DLD1 (cell line): ENCODE data around the gene DKC1.
"Not testable (repeated sequence)": the region's sequence is repeated elsewhere in the genome, so short reads cannot be mapped to it uniquely, and the experiment has no call there.

Source experiments
- in situ Hi-C: cut with HindIII; loops from 2 replicates; pipeline ENCODE4 v1.10.0; 2017; ENCODE audit warnings: low sequenced_read_pairs

The DKC1 gene

DNA sequence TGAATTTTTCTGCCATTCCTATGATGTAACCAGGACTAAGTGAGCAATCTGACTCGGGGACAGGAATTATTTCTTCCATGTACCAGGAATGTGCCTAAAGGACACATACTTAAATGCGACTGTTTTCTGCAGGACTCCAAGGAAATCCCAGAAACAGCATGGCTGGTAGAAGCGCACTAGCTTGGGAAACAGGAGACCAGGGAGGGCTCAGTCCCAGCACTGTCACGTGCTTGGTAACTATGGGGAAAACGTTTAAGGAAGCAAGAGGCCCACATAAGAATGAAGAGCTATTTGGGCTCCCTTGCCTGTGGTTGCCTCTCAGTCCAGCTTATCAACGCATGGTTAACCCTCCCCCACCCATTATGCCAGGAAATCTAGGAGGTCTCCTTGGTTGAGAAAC is 23.1 kb downstream of the DKC1 start:
- in situ Hi-C loops, result no loop called here

DNA sequence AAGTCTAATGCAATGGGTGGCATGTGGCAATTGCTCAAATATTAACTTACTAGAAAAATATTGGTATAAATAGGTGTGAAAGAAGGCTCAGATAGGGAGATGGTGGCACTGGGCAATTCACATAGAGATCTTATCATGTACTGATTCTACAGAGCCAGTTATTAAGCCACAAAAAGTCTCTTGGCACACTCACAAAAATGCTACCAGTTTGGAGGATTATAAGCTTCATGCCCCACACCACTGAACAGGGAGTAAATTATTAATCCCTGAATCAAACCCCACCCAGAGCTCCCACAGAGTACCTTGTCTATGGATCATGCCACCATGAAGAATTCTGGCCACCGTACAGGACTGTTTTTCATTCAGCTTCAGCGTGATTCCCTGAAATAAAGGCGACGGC is 28.8 kb downstream of the DKC1 start:
- in situ Hi-C loops, result no loop called here

DNA sequence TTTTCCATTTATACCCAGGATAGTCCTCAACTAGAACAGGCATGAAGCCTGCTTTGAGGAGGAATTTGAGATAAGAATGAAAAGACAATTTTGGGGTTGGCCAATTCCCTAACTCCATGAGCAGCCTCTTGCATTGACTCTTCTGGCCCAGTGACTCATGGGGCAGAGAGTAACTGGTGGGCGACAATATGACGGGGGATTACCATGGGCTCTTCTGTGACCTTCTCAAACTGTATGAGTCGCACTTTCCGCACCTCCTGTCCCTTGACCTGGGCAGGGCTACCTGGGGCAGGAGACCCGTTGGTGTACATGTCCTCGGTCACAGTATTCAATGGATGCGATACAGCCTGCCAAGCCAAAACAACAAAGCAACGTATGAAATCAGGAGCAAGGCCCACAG is 29.3 kb downstream of the DKC1 start:
- in situ Hi-C loops, result no loop called here

DNA sequence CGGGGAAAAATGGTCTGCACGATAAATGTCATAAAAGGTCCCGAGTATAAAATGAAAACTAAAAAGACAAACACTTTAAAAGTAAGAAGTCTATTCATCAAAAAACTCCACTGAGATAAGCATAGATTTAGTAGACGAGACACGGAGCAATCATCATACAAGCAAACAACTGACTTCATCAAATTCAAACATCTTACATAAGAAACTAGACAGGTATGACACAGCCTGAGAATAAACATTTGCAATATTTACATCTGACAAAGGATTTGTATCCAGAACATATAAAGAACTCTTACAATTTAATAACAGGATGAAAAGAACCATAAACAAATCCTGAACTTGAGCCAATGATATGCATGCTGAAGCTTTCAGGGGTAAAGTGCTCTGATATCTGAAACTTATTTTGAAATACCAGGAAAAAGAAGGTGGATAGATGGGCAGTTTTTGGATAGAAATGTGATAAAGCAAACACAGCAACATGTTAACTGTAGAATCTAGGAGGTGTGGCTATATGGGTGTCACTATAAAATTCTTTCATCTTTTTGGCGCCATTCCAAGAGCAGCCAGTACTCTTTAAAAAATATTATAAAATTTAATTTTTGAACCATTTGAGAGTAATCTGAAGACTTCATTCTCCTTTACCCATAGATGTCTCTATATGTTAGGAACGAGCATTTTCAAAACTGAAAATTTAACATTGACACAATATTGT is 30.6 kb downstream of the DKC1 start:
- in situ Hi-C loops, result no loop called here

DNA sequence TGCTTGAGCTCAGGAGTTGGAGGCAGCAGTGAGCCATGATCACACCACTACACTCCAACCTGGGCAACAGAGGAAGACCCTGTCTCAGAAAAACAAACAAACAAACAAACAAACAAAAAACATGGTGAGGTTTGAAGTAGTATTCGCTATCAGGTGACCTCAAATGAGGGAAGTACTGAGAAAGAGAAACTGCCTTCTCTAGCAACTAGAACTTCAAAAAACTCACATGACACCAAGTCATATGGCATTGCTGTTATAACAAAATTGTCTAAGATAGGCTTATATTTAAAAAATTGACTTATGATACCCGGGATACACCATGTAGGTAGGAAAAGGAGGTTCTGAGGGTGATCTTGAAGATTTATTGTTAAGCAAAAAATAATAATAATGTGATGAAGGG is 32.4 kb downstream of the DKC1 start:
- in situ Hi-C loops, result no loop called here

DNA sequence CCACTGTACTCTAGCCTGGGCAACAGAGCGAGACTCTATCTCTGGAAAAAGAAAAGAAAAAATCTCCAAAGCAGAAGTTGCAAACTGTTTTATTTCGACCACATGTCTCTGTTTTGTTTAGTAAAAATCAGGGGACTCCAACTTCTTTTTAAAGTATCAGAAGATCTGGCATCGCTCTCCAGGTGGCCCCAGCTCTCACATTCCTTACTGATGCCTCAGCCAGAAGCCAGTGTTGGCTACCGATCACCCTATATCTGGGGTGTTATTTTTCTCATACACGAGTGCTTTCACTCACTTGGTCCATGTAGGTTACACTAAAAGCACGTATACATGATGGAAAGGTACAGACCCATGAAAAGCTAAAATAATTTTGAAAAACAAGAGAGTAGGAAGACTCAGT is 34.3 kb downstream of the DKC1 start:
- in situ Hi-C loops, result no loop called here

DNA sequence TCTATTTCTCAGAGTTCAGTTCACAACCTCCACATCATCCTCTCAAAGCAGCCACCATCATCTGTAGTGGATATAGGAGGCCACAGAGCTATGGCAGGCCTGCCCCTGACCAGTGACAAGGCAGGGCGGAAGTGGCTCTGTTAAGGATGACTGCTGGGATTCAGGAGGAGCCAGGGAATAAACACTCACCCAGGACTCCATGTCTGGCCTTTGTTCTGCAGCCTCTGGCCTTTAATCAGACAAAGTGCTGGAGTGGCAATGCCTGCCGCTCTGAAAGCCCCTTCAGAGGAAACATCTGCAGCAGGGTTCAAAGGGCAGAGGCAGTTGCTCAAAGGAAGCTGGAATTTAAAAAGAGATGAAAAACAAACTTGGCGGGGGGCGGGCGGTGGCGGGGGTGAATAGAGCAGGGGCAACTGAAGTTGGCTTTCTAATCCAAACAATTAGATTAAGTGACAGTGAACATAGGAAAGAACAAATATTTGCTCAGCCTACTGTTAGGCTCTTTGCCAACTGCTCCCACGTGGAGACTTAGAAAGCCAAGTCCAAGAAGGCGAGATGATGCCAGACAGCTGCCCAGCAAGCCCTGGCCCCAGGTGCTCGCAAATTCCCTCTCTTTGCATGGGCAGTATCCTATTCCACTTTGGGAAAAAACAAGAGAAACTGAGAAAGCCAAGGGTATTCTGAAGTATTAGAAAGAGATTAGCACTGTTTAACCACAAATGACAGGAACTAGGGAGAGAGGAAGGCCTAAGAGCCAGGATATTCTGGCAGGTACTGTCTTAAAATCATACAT is 37.1 kb downstream of the DKC1 start:
- in situ Hi-C loops, result no loop called here

DNA sequence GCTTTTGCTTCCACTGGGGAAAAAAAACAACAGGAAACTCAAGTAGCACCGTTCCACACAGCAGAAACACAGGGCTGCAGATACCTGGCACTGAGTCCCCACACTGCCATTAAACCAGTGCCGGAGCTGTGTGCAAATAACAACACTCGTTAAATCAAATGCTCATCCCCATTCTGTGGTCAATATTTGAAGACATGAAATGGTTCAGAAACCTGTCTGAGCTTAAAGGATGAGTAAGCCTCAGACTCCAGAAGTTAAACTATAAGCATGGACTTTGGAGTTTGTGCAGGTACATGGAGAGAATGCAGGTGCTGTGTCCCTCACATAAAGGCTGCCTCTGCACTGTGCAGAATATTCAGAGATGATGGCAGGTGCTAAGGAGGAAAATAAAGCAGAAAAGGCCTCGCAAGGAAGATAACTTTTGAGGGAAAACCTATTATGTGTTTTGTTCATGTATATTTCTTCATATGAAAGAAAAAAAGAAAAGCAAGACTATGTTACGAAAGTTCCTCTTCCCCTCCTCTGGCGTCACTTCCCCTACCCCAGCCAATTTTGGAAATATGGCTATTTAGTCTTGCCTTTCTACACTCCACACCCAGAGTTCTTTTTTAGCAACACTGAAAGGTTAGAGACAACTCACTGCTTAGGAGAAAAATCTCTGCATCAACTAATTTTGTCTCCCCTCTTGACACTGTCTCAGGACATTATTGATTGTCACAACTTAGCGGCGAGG is 38.0 kb downstream of the DKC1 start:
- in situ Hi-C loops, result no loop called here

DNA sequence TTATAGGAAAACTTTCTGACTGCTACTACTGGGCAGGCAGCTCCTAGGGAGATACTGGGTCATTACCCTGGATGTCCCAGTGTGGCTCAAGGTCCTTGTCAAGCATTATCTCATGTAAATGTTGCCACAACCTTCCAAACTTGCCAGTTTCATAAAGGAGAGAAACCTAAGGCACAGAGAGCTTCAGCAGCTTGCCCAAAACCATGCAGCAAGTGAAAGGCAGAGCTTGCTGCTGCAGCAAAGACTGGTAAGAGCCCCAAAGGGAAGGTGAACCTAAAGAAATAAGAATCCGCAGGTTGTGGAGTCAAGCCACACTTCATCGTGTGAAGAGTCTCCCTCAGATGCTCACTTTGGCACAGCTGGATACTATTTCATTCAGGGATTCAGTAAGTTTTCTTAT is 40.3 kb downstream of the DKC1 start:
- in situ Hi-C loops, result no loop called here

DNA sequence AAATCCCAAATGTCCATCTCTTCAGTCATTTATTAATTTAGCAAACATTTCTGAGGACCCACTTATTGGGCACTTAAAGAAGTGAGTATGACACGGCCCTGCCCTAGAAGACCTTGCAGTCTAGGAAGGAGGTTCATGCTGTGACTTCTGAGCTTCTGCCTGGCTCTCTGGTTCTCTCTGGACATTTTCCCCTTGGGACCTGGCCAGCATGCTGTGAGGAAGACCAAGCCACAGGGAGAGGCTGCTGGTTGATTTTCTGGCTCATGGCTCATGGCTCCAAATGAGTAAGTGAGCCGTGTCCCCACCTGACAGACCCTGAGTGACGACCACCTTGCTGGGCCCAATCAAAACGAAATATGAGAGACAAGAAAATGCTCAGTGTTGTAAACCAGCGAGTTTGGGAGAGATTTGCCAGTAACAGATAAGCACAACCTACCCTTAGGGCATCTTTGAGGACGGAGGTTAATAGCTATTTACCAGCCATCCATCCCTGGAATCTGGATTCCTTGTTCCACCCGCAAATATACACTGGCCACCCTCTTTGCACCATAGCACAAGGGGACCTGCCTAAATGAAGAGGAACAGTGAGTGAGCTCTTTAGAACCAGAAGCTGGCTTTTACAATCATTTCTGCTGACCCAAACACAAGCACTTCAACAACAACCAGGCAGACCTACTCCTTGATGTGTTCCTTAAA is 41.7 kb downstream of the DKC1 start:
- in situ Hi-C loops, result no loop called here

DNA sequence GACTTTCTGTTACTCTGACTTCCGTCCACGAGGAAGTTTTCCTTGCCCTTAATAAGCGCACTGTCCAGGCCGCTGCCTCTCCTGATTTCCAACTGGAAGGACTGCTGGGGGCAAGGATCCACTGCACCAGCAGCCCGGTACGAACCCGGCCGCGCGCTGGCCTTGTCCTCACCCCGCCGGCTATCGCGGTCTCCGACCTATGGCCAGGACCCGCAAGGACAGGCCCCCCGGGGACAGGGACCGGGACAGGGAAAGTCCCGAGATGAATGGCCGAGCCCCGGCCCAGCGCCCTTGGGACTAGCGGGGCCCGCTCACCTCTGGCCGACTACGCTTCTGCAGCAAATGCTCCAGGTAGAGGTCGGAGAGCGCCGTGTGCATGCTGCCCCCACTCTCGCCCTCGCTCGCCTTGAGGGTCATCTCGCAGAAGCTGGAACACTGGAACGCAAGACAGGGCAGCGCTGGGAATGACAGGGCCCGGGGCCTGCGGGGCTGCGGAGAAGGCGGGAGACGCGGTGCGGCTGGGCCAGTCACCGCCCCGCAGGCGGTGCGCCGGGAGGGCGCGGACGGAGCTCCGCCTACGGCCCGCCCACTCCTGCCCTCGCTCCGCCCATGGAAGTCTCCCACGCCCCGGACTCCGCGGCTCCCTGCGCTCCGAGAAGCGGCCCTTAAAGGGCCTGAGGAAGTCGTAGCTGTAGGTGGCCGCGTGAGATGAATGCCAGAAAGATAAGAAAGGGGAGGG is 42.5 kb downstream of the DKC1 start, which contains the start of gene MPP1:
Gene MPP1, minus strand, starts transcription at position 529 of the 739 bp plus-strand sequence. Its CDS starts 112 bp downstream, at position 417.
- in situ Hi-C loops, result no loop called here

DNA sequence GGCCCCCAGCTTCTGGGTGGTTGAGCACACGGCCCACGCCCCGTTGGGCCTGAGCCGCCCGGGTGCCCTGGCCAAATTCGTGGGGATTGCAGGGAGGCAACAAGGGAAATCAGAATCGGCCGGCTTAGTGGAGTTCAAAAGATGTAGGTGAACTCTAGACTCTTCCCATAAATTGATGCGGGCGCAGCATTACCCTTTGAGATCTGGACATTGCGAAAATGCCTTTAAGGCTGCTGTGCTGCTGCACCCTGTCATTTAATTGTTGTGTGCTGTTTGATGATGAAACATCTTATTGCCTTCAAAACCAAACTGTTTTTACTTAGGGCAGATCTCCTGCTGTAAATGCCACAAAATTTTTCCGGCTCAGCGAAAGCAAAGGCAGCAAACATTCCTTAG is 43.0 kb downstream of the DKC1 start:
- in situ Hi-C loops, result no loop called here

DNA sequence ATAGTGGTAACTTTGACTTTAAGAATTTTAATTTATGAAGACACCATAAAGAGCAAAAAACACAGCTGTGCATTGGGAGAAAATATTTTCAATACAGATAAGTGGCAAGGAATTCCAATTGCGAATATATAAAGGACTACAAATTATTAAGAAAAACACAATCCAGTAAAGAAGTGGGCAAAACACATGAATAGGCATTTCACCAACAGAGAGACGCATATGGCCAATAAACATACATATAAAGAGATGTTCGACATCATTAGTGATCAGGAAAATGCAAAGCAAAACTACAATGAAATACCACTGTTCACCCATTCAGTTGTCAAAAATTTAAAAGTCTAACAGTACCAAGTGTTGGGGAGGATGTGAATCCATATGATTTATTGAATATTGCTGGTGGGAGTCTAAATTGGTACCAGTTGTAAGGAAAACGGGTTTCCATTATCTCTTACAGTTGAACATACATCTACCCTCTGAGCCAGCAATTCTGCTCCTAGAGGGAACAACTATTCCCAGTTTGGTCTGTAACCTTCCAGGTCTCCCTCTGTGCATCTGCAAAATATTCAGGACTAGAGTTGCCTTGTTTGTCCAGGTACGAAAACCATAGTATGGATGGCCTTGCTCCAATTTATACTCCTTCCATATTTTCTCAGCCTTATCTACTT is 44.3 kb downstream of the DKC1 start:
- in situ Hi-C loops, result no loop called here

DNA sequence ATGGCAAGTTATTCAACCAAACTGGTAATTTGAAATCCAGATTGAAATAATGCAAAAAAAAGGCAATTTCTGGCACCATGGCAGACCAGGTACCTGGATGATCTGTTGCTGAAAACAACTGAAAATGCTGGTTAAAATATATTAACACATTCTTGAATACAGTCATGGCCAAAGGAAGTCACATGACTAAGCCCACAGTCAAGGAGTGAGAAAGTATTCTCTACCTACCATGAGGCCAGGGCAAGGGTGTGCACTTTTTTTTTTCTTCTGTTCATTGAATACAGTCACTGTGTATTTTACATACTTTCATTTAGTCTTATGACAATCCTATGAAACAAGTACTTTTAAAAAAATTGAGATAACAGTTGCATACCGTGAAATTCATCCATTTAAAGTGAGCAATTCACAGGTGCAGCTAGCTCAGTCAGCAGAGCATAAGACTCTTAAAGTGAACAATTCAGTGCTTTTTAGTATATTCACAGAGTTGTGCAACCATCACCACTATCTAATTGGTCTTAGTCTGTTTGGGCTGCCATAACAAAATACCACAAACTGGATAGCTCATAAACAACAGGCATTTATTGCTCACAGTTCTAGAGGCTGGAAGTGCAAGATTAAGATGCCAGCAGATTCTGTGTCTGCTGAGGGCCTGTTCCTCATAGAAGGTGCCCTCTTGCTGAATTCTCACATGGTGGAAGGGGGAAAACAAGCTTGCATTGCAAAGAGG is 47.4 kb downstream of the DKC1 start:
- in situ Hi-C loops, result no loop called here

DNA sequence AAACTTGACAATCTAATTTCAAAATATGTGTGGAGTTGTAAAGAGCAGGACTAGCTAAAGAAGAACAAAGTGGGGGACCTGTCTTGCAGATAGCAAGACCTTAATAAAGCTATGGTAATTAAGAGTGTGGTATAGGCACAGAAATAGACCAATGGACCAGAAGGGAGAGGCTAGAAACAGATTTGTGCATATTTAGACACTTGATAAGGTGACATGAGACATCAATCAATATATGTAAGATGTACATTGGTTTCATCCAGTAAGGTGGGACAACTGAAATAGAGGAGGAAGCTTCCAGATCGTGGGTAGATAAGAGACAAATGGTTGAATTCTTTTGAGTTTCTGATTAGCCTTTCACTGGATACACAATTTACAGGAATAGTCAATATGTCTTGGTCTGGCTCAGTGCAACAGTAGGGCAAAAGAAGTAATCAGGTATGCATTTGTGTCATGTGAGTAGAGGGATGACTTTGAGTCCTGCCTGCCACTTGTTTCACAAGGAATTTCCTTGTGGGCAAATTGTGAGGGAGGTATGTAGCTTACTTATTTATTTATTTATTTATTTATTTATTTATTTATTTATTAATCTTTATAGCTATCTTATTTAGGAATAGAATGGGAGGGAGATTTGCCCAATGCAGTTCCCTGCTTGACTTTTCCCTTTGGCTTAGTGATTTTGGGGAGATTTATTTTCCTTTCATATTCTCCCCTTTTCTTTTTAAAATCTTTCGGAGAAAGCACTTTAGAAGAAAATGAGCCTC is 49.9 kb downstream of the DKC1 start:
- in situ Hi-C loops, result no loop called here

DNA sequence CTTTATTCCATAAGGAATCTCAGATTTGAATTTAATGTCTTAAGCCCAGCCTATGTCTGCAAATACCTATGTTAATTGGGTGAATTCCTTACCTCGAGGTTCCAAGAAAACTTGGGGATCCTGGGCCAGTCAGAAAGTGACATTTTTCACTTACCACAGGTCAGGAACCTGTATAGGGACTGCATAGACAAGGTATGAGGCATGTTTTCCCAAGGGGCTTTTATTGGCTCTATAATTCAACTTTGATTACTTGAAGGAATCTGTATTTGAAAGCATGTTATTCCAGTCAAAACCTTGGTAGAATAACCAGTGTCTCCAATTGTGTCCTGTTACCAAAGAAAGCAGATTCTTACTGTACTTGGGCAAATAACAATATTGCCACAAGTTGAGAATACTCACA is 51.1 kb downstream of the DKC1 start:
- in situ Hi-C loops, result no loop called here

DNA sequence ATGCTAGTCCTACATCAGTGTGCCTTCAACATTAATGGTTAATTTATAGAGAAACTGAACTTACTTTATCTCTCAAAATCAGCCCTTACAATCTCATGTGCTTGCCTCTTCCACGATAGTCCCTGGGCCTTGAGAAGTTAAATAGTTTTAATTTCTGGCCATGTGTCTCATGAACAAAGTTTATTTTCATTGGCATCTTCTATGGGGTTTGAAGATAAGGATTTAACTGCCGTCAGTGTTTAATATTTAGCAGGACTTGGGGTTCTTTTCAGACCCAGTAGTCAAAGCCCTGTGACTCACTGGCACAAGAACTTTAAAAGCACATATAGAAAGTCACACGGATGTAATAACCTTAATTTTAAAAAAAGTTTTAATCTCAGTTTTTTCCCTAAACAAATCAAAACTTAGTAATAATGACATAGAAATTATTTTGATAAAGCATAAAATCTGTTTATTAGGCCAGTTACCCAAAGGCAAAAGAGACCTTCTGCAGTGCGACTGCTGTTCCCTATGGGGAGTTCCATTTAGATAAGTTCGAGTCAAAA is 52.7 kb downstream of the DKC1 start:
- in situ Hi-C loops, result no loop called here

DNA sequence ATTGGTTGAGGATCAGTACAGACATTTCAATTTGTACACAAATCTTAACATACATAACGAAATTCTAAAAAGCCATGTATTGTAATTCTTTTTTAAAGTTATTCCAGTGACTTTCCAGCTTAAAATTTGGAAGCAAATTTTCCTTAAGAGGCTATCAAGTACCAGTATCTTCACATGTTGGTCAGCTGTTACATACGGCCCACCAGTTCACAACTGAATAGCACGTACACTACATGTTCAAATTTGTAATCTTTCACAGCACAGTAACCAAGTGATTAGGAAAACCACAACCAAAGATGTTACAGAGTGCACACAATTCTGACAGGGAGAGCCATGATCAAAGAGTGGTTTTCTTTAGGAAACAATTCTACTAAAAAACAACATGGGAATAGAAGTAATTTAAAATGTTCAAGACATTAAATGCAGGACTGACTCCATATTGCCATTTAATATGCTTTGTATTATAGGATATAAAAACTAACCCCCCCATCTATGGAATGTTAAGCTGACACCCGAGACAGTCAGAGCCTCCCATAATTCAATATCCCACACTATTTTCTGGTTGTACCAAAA is 53.7 kb downstream of the DKC1 start:
- in situ Hi-C loops, result not testable (repeated sequence)
